NCI-H1105 treated with DMSO at 0.1 percent for 48 hours (cell line): ENCODE measurements around the gene TRIM42.

Experiments
- DNase-seq: peaks from one replicate; lab custom pipeline; 2025; lab: John Stamatoyannopoulos, UW

The TRIM42 gene

DNA sequence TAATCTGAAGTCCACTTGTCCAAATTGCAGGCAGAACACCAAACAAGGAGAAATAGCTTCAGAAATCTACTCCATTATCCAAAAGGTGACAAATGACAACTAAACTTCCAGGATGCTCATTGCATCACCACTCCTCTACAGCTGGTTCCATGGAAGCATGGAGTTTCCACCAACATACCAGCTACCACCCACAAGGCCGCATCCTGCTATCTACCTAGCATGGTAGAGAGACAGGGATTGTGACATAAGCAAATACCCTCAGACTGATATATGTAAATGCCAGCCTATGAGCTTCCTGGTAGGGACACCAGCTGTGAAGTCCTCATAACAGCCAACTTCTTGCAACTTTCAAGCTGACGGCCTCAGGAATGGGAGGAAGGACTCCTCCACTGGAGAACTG is at the start of gene TRIM42:
Gene TRIM42, plus strand, starts transcription at position 301 of the 400 bp plus-strand sequence. CDS start 166 bp downstream, outside the sequence.
- DNase-seq = no peak

DNA sequence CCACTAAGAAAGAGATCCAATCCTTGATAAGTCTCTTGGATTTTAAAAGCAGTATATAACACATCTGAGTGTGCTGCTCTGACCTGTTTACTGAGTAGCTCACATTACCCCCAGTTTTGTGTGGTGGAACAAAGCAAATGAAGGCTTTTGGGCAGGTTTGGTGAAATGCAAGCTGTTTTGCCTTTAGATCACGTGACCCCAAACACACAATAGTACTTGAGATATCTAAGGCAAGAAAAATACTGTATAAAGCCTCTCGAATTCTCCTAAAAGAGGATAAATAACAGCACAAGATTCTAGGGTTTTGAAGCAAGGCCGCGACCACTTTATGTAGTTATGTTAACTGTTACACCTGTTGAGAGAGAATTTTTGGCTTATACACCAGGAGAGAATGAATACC is 49.3 kb upstream of the TRIM42 start:
- DNase-seq = no peak

DNA sequence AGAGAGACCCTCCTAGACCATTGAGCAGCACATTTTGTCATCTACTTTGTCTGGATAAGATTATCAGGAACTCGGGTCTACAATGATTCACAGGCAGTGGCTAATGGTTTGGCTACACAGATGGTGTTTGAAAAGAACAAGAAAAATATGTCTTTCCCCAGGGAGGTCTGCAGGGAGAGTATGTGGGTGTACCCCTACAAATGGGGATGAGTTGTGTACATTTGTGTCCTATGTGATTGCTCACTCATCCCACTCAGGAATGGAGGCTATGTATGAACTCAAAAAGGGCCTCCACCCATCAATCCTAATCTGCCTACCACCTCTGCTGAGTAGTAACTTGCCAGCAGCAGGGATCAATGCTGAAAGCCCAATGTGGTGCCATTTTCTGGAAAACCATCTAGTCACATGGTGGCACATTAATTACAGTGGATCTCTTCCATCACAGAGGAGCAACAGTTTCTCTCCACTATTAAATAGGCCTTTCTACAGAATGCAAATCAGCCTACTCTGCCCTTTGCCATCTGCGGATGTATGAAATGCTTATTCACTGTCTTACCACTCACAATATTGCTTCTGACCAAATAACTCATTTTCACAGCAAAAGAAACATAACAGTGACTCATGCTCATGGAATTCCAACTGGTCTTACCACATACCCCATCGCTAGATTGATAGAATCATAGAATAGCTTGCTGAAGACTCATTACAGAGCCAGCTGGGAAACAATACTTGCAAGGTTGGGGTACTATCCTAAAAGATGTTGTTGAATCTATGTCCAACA is 48.3 kb upstream of the TRIM42 start:
- DNase-seq = no peak

DNA sequence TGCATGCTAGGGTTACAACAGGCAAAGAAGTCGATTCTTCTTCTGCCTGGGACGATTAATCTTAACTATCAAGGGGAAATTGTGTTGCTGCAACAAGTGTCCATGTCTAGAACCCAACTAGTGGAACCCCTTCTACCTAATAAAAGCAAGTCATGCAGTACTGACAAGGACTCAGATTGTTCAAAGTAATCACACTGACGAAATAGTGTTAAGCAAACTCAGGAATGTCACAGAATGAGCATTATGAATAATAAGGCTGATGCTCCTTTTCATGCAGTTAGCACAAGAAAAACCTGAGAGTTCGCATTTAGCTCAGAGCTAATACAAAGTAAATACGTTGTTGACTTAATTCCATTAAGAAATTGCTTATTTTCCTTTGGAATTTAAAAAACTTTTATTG is 47.5 kb upstream of the TRIM42 start:
- DNase-seq = no peak

DNA sequence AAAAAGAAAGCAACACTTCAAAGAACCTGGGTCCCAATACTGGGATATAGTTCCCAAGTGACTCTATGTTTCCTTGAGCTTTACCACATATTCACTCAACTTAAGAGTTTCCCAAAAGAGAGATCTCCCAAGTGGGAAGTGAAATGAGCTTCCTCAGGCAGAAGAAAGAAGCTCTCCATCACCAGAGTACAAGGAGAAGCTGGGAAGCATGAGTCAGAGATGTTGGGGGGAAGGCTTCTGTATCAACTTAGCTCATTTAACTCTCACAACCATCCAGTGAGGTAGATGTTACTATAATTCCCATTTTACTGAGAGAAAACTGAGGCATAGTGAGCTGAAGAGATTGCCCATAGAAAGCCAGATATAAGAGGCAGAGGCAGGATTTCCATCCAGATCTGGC is 47.0 kb upstream of the TRIM42 start:
- no peak for DNase-seq

DNA sequence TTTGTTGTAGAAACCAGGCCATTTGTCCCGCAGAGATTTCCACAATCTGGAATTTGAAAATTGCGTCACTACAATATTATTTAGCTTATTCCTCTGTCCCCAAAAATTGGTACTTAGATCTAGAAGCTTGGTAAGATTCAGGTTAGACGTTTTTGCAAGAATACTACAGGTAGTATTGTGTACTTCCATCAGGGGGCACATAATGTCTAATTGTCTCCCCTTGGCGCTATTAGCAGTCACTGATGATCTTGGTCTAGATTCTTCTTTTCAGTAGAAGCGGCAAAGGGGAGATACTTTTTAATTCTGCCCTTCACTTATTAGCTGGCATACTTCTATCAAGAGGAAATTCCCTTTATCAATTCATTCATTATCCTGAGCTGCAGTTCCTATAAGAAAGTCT is 42.6 kb upstream of the TRIM42 start:
- no peak for DNase-seq

DNA sequence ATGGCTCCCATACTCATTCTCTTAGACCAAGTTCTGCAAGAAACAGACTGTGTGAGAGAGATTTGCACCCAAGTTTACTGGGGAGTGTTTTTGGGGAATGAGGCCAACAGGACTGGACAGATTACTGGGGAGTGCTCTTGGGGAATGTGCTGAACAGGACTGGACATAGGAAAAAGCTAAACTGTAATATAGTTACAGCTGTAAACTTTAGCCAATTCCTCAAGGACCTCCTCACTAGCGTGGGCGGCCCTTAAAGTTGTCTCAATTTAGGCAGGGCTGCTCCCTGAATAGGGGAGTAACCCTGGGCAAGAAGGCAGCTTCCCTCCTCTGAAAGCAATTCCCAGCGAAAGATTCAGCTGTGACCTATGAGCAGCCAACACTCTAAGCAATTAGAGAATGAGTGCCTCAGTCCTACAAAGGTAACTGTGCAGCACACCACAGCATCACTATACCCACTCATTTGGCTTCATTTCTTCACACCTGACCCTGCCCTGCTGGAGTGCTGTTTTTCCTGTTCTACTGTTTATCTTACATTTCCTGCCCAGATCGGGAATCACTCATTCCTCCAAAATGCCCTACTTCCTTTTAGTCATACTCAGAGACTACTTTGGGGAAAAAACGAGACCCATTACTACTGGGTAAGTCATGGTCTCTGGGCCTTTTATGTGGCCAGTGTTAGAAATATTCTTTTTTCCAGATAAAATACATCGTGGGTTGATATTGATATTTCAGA is 41.3 kb upstream of the TRIM42 start:
- no peak for DNase-seq

DNA sequence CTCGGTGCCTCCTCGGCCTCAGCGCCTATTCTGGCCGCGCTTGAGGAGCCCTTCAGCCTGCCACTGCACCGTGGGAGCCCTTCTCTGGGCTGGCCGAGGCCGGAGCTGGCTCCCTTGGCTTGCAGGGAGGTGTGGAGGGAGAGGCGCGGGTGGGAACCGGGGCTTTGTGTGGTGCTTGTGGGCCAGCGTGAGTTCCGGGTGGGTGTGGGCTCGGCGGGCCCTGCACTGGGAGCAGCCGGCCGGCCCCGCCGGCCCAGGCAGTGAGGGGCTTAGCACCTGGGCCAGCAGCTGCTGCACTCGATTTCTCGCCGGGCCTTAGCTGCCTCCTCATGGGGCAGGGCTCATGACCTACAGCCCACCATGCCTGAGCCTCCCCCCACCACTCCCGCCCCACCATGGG is 26.6 kb upstream of the TRIM42 start:
- no peak for DNase-seq

DNA sequence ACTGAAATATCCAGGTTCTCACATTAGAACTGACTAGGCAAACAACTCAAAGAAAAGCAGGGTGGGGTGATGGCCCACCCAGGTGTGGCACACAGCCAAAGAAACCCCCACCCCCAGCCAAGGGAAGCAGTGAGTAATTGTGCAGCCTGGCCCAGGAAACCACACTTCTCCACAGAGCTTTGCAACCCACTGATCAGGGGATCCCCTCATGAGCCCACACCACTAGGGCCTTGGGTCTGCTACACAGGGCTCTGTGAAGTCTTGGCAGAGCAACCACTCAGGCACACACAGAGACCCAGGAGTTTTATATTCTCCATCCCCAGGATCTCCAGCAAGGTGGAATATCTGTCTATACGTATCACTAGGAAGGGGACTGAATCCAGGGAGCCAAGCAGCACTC is 22.2 kb upstream of the TRIM42 start:
- DNase-seq = no peak

DNA sequence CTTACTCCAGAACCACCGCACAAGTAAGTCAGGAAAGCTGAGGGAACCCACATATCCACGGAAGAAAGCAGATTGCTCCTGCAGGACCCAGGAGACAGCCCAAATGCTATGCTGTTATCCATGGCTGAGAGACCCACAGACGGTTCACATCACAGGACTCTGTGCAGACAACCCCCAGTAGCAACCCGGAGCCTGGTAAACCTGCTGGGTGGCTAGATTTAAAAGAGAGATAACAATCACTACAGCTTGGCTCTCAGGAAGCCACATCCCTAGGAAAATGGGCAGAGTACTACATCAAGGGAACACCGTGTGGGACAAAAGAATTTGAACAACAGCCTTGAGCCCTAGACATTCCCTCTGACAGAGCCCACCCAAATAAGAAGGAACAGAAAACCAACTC is 13.8 kb upstream of the TRIM42 start:
- DNase-seq = no peak

DNA sequence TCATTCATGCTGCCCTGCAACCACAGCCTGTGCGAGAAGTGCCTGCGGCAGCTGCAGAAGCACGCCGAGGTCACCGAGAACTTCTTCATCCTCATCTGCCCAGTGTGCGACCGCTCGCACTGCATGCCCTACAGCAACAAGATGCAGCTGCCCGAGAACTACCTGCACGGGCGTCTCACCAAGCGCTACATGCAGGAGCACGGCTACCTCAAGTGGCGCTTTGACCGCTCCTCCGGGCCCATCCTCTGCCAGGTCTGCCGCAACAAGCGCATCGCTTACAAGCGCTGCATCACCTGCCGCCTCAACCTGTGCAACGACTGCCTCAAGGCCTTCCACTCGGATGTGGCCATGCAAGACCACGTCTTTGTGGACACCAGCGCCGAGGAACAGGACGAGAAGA is 4.7 kb downstream of the TRIM42 start:
- DNase-seq = no peak

DNA sequence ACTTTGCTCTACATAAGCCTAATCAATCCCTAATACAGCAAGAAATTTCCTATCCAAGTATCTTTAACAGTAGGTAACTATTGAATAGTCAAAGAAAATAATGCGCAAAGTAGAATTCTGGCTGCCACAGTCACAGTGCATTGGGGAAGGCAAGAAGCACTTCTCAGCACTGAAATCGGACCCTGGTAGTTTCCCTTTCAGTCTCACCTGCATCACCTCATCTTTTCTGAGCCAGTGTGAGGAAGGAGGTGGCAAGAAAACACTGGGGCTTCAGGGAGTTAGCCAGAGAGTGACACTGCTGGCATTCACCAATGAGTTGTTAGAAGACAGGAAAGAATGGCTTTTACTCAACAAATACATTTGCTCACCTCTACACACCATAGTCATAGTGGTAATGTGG is 8.3 kb downstream of the TRIM42 start:
- no peak for DNase-seq

DNA sequence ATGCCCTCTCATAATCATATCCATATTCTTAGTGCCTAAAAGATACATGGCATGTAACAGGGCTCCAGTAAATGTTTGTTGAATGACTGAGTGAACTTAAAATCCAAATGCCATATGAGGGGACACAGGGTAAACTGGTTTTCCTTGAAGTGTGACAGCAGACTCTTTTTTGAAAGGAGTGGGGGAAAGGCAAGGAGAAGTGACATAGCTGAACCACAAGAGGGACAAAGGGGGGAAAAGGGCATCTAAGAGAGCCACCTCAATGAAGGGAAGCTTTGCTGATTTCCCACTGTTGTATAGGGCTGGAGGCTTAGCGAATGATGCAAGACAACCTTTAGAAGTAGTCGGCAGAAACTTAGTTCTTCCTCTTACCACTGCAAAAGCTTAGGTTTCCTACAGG is 9.1 kb downstream of the TRIM42 start:
- no peak for DNase-seq

DNA sequence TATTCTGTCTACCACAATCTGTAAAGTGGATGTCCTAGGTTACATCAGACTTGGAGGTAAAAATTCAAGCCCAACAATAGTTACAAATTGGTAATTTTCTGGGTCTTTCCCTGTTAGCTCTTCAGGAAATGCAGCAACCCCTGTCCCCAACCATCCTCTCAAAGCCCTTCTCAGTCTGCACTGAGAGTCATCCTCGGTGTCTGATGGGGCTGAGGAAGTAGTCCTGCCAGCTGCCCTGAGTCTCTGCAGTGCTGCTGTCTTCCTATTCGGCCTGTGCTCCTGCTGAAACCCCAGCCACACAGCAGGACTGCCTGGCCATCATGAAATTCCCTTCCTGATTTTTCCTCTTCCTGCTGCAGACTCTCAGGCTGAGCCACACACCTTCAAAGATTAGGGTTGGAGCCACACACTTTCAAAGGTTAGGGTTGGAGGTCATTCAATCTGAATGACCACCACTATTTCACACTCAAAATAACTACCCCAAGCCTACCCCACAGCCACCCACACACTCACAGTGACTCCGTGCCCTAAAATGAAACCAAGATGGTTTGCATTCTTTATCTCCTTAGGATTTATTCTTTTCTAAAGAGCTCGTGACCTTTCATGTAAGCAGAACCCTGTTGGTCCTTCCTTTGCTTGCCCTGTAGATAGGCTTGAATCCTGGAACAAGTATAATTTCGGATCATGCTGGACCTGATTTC is 17.6 kb downstream of the TRIM42 start:
- DNase-seq = no peak

DNA sequence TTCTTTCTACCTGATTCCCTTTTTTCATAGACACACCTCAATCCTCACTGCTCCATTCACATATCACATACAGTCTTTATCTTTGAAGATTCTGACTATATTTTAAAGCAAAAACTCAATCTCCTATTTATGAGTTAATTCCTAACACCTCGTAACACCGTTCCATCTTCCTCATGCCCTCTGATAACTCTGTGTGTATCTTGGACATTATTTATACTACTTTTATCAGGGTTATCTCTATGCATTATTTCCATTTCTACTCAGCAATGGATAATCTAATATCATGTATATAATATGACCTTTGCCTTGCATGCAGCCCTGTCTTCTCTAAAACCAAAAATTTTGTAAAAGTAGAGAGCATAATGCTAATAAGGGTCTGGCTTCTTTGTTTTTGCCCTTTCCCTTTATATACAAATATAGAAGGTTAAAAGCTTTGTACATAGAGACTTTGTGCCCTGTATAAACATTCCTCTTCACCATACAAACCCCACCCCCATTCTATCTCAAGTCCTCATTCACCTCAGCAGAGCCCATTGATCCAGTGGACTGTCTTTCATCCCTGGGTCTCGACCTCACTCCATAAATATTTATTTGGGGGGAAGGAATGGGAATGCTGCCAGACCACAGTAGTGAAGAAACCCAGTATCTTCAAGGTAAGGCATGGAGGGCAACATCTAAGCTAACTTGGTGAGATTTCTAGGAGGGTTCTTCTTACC is 21.8 kb downstream of the TRIM42 start:
- no peak for DNase-seq

DNA sequence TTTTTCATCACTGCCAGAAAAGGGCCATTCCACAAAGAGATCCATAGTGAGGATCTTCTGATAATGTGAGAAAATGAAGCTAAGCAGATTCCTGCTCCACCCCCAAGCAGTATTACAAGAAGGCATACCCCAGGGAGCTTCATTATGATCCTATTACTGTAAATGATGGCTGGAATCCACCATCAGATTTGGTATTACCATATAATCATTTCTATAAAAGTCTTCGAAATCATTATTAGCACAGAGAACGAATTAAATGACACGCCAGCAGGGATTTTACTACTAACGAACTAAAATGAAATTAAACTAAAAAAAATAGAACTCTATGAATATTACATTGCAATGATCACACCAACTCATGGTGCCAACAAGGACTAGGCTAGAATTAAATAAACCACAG is 24.4 kb downstream of the TRIM42 start:
- DNase-seq = no peak

DNA sequence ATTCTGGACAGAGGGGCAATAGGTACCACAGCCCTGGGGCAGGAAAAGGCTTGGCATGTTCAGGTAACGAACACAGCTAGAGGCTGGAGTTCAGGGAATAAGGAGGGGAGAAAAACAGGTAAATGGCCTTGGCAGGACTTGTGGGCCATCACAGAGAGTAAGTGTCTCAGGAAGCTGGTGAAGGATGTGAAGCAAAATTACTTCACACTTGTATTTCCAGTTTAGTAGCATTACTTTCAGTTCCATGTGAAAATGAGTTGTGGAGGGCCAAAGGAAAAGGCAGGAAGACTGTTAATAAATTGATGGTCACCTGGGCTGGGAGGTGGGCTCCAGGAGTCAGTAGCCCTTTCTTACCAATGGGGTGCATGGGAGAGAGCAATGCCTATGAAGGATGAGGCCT is 25.6 kb downstream of the TRIM42 start:
- no peak for DNase-seq

DNA sequence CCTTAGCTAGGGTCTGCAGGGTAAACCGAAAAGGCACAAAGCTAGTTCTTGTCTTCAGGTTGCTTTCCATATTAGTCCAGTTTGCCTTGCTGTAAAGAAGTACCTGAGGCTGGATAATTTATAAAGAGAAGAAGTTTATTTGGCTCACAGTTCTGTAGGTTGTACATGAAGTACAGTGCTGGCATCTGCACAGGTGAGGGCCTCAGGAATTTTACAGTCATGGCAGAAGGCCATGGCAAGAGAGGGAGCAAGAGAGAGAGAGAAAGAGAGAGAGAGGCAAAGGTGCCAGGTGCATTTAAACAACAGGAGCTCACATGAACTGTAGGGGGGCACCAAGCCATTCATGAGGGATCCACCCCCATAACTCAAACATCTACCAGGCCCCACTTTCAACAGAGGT is 26.9 kb downstream of the TRIM42 start:
- DNase-seq = no peak

DNA sequence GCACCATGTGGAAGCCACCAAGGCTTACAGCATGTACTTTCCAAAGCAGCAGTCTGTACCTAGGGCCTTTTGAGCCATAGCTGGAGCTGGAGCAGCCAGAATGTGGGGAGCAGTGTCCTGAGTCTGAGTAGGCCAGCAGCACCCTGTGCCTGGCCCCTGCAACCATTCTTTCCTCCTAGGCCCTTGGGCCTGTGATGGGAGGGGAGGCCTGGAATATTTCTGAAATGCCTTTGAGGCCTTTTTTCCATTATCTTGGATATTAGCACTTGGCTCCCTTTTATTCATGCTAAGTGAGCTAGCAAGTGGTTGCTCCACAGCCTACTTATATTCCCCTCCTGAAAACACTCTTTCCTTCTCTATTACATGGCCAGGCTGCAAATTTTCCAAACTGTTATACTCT is 28.1 kb downstream of the TRIM42 start:
- DNase-seq = no peak

DNA sequence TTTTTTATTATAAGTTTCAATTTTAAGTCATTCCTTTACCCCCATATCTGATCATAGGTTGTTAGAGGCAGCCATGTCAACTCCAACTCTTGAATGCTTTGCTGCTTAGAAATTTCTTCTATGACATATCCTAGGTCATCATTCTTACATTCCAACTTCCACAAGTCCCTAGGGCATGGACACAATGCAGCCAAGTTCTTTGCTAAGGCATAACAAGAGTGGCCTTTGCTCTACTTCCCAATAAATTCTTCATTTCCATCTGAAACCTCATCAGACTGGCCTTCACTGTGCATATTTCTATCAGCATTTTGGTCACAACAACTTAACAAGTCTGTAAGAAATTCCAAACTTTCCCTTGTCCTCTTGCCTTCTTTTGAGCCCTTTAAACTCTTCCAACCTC is 28.5 kb downstream of the TRIM42 start:
- no peak for DNase-seq

DNA sequence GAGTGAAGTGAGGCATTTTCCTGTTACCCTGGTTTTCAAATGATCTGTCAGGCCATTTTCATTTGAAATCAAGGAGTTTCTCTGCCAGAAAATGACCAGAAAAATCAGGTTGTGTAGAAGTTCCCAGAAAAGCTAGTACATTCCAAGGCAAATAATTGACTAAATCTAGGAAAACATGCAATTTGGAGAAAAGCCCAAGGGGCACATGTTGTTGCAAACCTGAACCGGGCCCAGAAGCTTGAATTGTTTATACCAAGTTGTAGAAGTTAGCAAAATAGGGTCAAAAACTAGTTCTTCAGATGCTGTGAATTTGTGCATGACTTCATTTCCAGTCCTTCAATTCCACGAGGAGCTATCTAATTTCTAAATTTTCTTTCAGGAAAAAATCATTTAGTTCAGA is 31.0 kb downstream of the TRIM42 start:
- no peak for DNase-seq

DNA sequence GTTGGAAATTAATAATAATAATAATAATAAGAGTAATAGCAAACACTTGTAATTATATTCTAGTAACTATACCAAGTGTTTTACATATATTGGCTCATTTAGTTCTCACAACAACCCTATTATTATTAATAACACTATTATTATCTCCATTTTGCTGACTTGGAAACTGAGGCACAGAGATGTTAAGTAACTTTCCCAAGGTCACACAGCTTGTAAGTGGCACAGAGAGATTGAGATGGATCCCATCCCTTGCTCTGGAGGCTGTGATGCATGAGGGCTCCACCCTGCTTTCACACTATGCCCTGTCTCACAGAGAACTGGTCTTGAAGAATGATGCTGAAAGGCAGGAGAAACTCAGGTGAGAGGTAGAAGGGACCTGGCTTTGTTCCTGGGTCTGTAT is 31.9 kb downstream of the TRIM42 start:
- DNase-seq = no peak
